RPMI7951 (cell line): ENCODE measurements around the gene GNE. TPM values are rescaled to one million over a fixed set of nuclear protein-coding genes. Genes with fewer than 3 reads are reported as not detected.
"Not testable (repeated sequence)": the region's sequence is repeated elsewhere in the genome, so short reads cannot be mapped to it uniquely, and the experiment has no call there.

ENCODE experiments used
- DNase-seq: peaks from one replicate; pipeline ENCODE4 v3.0.0-alpha.2; 2012; ENCODE audit warnings: low read depth
- total RNA-seq: library from RNA; depleted of rRNA; stranded (reverse); fragments of >200 nt; shearing (Covaris generic); gene quantifications from 2 replicates; pipeline ENCODE4 v1.2.3, GENCODE V29; 2014; rRNA removed

GNE gene, protein sequence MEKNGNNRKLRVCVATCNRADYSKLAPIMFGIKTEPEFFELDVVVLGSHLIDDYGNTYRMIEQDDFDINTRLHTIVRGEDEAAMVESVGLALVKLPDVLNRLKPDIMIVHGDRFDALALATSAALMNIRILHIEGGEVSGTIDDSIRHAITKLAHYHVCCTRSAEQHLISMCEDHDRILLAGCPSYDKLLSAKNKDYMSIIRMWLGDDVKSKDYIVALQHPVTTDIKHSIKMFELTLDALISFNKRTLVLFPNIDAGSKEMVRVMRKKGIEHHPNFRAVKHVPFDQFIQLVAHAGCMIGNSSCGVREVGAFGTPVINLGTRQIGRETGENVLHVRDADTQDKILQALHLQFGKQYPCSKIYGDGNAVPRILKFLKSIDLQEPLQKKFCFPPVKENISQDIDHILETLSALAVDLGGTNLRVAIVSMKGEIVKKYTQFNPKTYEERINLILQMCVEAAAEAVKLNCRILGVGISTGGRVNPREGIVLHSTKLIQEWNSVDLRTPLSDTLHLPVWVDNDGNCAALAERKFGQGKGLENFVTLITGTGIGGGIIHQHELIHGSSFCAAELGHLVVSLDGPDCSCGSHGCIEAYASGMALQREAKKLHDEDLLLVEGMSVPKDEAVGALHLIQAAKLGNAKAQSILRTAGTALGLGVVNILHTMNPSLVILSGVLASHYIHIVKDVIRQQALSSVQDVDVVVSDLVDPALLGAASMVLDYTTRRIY
- total RNA-seq: 18.8 and 19.5 TPM in 2 replicates

DNA sequence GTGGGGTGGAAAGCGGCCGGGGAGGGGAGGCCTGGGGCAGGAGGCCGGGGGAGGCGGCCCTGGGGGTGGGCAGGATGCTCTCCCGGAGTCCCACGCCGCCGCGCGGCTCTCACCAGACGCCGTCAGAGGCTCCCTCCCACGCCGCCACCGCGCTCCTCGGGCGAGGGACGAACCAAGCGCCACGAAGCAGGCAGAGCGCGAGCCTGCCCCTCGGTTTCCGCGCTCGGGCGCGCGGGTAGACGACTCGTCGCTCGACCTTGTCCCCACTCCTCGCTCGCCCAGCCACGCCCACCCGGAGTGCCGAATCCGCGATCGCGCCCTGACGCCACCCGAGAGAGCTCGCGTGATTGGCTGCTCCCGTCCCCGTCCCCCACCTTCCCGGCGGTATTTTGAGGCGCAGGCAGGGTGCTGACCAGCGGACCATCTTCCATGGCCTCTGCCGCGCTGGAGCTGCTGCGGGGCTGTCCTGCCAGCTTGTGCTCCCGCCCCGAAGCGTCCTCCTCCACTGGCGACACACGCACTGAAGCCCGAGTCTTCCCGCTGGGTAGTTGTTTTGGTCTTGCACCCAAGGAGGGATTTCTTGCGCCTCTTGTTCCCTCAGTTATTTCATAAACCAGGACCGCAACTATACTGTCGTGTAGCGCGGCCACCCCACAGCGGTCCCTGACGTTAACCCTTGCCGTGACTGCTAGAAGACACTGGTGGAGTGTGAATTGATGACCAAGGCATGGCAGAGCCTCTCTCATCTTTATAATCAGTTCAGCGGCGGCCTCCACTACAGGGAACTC lies at the start of gene GNE:
TSS of gene GNE (minus strand) at position 241 of the 788 bp plus-strand sequence. CDS start 9,093 bp downstream, outside the sequence.
- peak; percentile 94 for DNase-seq

DNA sequence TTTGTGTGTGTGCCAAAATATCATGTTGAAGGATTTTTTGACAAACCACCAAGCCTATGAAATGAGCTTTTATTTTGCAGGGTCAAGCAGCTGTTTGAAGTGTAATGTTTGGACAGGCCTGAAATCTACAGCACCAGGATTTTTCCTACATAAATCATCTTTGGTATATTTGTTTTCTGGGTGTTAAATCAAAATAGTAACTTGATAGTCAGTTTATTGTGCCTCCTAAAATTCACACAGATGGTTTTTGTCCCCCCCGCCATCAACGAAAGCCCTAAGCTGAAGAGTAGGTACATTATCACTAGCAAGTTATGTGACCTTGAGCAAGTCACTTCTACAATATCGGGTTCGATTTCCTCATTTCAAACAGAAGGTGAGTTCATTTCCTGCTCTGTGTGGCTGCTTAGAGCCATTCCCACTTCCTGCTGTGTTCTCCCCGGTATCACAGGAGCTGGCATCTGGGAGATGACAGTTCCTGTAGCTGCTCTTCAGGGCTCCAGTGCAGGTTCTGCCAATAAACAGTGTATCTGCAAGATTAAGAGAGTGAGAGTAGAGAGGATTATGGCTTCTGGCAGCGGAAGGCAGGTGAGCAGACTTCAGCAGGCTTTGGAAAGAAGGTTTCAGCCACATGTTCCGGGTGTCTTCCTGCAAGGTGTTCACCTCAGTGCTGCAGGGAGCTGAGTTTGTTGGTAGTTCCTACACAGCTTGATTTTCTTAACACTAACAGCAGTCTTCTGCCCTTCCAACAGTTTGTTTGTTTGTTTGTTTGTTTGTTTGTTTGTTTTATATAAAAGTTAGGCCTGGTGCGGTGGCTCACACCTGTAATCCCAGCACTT lies 48.4 kb upstream of the GNE start:
- DNase-seq: no peak

DNA sequence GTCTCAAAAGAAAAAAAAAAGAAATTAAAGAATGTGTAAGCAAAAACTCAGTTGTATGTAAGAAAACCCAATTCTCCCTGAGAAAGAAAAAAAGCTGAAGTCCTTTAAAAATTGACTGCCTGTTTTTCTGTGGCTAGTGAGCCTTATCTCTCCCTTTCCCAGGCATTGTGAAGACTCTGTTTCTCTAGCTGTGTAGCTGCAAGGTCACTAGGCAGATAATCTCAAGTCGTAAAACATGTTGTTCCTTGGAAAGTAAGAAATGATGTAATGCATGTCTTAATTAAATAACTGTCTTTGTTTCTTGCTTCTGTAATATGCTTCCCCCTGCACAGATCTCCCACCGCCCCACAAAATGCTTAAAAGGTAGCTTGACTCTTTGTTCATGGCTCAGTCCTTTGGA lies 46.1 kb upstream of the GNE start:
- DNase-seq: not testable (repeated sequence)

DNA sequence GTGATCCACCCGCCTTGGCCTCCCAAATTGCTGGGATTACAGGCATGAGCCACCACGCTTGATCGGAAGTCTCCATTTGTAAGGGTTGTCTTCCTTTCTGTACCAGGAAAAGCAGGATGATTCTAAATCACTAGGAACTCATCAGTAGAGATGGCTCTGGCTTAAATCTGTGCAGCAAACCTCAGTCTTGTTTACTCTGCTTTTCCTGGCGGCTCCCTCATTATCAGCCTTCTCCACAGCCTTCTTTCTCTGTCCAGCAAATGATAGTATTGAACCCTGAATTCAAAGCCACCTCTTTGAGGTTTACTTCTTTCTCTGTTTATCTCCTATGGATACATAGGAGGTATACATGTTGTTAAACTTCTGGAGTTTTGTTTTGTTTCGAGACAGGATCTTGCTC lies 43.0 kb upstream of the GNE start:
- no peak for DNase-seq

DNA sequence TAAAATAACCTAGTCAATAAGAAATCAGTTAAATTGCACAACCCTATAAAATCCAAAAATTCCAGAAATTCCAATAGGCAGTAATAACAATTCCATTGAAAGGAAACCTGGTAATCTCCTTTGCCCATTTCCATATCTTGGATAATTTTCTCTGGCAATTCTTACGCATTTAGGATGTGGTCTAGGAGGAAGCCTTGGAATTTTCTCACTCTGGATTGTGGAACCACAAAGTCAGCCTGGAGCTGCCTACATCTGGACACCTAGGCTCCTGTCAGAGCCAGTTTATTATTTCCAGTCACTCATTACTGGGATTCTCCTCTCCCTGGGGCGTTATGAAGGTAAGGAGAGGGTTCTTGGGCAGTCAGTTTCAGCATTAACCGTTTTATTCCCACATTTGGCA lies 40.3 kb upstream of the GNE start:
- DNase-seq: peak; percentile 80

DNA sequence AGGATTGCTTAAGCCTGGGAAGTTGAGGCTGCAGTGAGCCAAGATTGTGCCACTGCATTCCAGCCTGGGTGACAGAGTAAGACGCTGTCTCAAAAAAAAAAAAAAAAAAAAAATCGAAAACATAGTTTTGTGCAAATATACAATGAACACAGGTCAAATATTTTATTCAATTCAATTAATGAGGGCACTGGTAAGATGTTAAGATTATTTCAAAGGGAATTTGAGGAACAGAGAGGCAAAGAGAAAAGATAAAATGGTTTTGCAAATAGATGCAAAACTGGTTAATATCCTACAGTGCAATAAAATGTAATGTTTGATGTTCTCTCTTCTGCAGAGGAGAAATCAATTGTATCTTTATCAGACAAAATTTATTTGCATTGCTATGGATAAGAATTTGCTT lies 39.5 kb upstream of the GNE start:
- DNase-seq: no peak

DNA sequence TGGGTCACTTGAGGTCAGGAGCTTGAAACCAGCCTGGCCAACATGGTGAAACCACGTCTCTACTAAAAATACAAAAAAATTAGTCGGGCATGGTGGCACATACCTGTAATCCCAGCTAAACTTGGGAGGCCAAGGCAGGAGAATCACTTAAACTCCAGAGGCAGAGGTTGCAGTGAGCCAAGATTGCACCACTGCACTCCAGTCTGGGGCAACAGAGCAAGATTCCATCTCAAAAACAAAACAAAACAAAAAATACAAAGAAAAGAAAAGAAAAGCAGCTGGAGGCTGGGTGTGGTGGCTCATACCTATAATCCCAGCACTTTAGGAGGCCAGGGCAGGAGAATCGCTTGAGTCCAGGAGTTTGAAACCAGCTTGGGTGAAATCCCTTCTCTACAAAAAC lies 36.7 kb upstream of the GNE start:
- not testable (repeated sequence) for DNase-seq

DNA sequence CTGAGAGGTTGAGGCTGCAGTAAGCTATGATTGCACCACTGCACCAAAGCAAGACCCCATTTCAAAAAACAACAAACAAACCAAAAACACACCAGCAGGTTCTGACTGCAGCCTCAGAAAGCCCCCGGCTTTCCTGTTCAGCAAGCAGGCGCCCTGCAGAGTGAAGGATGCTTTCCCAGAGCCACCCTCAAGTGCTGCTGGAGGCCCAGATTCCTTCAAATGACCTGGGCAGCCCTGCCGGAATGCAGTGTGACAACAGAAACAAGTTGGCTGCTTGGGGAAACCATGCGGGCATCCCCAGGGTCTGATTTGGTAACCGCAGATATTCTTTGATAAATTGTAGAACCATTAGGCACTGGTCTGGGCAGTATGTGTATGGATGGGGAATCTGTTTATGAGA lies 35.7 kb upstream of the GNE start:
- DNase-seq: no peak

DNA sequence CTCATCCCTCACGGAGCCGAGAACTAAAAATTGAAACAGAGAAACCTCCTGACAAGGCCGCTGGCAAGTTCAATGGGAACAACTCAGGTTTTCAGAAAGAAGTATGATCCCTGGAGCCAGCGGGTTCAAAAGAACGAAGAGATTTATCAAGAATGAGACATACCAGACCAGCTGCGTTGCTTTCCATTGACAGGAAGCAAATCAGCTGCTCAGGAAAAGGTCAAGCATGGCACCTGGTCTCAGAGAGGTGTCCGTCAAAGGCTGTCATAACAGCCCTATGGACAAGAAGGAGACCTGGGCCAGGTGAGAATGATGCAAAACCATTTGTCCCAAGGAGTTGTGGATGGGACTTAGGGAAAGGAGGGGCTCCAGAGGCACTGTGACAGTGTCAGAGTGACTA lies 34.9 kb upstream of the GNE start:
- no peak for DNase-seq

DNA sequence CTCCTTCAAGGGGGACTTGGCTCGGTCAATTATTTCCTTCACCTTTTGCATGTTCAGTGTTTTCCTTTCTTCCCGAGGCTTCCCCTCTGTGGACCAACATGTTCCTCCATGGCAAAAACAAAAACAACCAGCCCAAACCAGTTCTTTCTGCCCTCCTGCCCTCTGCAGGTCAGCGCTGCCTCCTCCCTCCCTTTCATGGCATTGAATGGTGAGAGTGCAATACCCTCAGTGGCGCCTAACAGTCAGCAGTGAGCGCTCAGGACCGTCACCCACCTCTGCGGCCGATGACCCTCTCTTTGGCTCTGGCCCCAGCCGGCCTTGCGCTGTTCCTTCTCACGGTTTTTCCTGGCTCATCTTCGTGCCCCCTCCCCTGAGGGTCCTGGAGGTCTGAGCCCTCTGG lies 34.4 kb upstream of the GNE start:
- DNase-seq: no peak

DNA sequence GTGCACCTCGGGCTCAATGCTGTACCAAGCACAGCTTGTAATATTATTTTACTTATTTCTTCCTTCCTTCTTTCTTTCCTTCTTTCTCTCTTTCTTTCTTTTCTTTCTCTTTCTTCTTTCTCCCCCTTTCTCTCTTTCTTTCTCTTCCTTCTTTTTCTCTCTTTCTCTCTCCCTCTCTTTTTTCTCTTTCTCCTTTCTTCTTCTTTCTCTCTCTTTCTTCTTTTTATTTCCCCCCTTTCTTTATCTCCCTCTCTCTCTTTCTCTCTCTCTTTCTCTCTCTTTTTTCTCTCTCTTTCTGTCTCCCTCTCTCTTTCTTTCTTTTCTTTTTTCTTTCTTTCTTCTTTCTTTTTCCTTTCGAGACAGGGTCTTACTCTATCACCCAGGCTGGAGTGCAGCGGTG lies 32.7 kb upstream of the GNE start:
- DNase-seq: no peak

DNA sequence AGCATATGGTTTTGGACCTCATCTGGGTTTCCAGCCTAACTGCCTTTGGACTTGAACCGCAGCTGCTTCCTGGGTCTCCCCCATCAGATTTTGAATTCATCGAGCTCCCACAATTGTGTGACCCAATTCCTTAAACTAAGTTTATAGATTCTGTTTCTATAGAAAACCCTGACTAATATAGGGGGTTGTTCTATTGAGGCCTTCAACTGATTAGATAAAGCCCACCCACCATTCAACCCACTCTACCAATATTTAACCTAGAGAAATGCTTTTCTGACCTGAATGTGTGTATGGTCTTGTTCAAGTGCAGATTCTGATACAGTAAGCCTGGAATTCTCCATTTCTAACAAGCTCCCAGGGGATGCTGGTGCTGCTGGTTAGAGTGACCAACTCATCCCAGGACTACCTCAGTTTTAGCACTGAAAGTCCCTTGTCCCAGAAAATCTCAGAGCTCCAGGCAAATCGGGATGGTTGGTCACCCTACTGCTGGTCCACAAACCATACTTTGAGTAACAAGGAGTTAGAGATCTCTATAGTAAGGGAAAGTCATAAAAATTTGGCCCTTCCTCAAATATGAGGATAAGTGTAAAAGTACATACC lies 31.7 kb upstream of the GNE start:
- DNase-seq: no peak

DNA sequence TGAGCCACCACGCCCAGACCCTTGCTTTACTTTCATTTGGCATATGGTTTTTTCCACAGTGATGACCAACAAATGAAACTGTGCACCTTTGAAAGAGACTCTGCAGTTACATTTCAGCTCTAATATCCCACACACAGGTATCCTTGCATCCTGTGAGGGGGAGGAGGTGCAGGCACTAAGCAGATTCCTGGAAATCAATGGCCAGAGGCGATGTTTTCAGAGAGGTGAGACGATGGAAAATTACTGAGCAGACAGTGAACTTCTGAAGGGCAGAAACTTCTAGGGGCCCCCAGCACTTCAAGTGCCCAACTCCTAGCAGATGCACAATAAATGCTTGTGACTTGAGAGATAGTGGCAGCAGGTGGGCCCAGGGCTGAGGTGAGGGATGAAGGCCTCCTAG lies 29.8 kb upstream of the GNE start:
- no peak for DNase-seq

DNA sequence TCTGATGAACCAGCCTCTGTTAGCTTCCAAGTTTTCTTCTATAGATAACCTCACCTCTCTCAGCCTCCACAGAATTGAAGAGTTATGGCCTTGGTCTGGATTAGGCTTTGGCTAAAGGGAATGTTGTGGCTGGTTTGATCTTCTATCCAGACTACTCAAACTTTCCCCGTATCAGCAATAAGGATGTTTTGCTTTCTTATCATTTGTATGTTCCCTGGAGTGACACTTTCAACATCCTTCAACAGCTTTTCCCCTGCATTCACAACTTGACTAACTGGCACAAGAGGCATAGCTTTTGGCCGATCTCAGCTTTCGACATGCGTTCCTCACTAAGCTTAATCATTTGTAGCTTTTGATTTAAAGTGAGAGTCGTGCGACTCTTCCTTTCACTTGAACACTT lies 28.1 kb upstream of the GNE start:
- DNase-seq: no peak

DNA sequence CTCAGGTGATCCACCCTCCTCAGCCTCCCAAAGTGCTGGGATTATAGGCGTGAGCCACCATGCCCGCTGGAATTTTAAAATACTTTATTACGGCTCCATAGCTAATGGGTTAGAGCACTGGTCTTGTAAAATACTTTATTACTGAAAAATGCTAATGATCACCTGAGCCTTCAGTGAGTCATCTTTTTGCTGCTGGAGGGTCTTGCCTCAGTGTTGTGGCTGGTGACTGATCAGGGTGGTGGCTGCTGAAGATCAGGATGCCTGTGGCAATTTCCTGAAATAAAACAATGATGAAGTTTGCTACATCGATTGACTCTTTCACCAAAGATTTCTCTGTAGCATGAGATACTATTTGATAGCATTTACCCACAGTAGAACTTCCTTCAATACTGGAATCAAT lies 26.0 kb upstream of the GNE start:
- peak; percentile 29 for DNase-seq

DNA sequence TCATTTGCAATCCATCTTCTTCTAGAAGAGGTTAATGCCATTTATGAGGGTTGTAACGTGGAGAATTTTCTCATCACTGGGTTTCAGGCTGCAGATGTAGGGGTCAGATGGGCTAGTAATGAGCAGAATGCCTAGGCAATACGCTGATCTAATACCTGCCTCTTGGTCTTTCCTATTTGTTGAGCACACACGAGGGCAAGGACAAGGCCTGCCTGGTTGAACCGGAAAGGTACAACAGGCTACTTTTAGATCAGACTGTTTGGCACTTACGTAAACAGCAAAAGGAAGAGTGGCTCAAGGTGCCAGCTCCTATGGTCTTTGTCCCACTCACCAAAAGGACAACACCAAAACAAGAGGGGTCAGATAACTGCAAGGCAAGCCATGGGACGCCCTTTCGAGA lies 24.0 kb upstream of the GNE start:
- no peak for DNase-seq

DNA sequence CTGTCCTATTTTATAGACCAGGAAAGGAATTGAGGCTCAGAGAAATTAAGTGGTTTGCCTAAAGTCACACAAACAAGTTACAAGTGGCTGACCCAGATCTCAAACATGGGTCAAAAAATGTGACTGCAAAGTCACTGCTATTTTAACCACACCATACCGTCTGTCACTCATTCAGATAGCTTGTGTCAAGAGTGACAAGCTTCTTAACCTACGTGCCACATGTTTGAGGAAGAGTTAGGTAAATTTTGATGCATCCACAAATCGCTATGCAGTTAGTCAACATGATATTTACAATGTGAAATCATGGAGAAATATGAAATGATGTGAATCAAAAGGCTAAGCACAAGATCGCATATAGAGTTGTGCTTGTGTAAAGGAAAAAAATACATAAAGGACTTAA lies 22.7 kb upstream of the GNE start:
- DNase-seq: no peak

DNA sequence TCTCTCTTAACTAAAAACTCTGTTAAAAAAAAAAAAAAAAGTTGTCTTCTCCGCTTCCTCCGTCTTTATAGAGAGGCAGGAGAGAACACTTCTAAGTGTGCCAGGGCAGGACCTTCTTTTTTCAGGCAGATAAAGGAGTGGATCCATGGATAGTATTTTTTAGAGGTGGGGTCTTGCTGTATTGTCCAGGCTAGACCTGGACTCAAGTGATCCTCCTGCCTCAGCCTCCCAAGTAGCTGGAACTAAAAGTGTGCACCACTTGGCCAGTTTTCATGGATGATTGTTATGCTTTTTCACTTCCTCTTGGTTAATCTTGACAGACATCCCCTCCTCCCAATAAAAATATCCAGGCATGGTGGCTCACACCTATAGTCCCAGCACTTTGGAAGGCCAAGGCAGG lies 20.0 kb upstream of the GNE start:
- DNase-seq: no peak

DNA sequence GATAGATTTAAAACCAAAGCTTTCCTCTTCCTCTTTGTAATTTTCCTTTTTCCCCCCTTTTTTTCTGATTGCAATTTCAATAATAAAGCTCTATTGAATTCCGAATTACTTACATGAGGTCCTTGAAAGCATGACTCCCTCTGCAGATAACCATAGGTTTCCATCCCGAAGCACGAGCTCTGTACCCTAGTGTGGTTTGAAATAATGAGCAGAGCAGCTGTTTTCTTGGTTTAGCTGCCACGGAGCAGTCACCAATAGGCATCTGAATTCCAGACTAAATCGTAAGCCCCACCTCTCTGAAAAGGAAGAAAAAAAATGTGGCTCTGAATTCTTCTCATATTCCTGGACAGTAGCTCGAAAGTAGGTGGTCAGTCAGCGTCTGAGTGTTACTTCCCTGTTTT lies 18.5 kb upstream of the GNE start:
- peak; percentile 79 for DNase-seq

DNA sequence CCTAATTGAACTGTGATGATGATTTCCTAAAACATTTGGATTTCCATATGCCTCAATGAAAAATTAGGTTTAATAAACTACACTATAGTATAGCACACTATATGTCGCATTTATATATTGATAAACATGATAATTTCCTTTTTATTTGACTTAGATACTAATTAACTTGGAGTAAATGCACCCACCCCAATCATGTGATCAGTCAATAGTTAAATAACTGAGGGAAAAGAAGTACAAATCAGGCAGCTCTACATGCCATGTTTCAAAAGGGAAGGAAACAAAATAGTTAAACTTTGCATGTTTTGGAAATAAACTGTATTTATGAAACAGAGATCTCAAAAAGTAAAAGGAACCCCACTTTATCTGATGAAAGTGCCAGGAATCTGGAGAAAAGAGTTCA lies 18.0 kb upstream of the GNE start:
- no peak for DNase-seq

DNA sequence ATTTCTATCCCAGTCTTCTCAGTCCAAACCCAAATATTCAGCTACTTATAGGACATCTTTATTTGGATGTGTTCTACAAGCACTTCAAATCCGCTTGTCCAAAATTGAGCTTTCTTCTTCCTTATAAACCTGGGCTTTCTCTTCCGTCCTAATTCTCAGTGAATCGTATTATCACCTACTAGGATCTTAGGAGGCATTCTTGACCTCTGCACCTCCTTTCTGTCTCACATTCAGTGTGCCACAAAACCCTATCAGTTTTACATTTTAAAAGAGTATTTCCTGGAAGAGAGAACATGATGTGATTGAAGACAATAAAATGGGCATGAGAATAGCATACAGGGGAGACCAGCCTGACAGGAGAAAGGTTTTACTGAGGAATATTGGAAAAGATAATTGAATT lies 16.8 kb upstream of the GNE start:
- no peak for DNase-seq
